CD4-positive, alpha-beta T cell treated with Interleukin-12 subunit alpha and Interleukin-12 subunit beta, for 1 hour (primary cell): ENCODE measurements around the gene METRNL.

ENCODE experiments used
- DNase-seq: peaks from one replicate; pipeline ENCODE4 v3.0.0-alpha.2; 2020

Gene METRNL

DNA sequence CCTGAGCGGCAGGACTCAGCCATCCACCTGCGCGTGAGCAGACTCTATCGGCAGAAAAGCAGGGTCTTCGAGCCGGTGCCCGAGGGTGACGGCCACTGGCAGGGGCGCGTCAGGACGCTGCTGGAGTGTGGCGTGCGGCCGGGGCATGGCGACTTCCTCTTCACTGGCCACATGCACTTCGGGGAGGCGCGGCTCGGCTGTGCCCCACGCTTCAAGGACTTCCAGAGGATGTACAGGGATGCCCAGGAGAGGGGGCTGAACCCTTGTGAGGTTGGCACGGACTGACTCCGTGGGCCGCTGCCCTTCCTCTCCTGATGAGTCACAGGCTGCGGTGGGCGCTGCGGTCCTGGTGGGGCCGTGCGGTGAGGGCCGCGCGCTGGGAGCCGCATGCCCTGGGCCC is 14.9 kb downstream of the METRNL start:
- no peak for DNase-seq

- no peak for DNase-seq
Observed at GRCh38 chr17:83095016-83095415, 15.6 kb downstream of the METRNL start.

GRCh38 chr17:83096401-83097224 is 17.2 kb downstream of the METRNL start:
- no peak for DNase-seq

- DNase-seq, result no peak
Observed at GRCh38 chr17:83097831-83098230, 18.4 kb downstream of the METRNL start.

- DNase-seq, result no peak
Observed at GRCh38 chr17:83098241-83099085, 19.1 kb downstream of the METRNL start.

DNA sequence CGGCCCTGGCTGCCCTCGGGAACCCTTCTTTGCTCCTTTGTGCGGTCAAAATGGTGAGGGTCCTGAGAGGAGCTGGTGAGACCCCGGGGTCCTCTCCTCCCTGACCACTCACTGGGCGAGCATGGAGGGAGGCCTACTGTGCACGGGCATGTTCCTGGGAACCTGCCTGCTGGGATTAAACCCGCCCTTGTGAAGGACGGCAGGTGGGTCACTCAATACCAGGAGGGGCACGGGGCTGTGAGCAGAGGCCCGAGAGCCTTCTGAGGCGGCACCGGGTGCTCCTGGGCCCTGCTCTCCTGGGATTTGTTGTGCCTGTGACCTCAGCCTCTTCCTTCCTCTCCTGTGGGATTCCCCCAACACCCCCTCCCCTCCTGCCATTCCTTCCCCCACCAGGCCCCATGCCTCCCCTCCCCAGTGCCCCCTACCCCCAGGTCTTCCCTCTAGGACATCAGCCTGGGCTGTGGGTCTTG is 19.7 kb downstream of the METRNL start:
- no peak for DNase-seq

DNA sequence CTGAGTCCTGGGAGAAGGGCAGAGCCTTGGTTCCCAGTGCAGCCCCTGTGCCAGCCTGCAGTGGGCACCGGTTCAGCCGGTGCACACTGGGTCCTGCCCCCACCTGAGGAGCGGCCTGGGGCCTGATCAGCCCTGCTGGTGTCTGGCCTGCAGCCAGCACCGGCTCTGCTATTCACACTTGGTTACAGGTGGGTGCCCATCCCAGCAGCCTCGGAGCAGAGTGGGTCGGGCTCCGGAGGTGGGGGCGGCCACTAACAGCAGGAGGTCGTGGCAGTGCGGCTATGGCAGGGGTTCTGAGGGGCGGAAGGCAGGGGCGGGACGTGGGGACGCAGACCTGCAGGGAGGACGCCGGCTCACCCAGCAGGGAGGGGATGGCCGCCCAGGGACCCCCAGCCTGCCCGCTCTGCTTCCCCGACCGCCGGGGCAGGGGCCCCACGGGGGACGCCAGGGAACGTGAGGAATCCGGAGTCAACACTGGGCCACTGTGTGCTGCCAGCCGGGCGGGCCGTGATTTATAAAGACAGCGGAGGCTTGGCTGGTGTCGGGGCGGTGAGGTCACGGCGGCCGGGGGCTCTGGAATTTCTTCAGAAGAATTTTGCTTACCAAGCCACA is 20.3 kb downstream of the METRNL start:
- DNase-seq, result no peak

GRCh38 chr17:83100220-83100852 is 20.9 kb downstream of the METRNL start:
- no peak for DNase-seq

- DNase-seq, result no peak
Observed at GRCh38 chr17:83100853-83101391, 21.5 kb downstream of the METRNL start.

- DNase-seq, result no peak
Observed at GRCh38 chr17:83101805-83102480, 22.5 kb downstream of the METRNL start.

GRCh38 chr17:83103200-83103942 is 24.0 kb downstream of the METRNL start:
- DNase-seq, result peak; percentile 34

GRCh38 chr17:83103943-83104311 is 24.5 kb downstream of the METRNL start:
- DNase-seq, result no peak

GRCh38 chr17:83104577-83105505 is 25.4 kb downstream of the METRNL start:
- DNase-seq, result no peak

- no peak for DNase-seq
Observed at GRCh38 chr17:83105512-83105911, 26.1 kb downstream of the METRNL start.

DNA sequence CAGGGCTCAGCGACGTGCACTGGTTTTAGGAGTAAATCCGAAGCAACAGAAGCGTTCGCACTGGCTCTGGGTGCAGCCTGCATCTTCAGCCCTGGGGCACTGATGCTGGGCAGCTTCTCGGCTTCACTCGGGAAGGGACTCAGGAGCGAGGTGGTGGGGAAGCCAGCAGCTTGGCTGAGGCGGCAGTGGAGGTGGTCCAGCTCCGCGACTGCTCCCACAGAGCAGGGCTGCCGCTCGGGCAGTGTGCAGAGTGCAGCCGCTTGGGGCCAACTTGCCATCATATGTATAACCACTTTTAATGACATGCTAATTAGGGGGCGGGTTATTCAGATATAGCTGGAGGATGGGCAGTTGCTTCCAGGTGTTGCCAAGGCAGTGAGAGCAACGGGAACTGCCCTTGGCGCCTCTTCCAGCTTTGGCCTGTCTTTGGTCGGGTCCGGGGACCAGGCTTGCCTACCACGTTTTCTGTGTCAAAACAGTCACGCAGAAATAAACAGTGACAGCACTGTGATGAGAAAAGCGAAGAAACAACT is 26.7 kb downstream of the METRNL start:
- DNase-seq, result no peak

GRCh38 chr17:83106913-83107655 is 27.7 kb downstream of the METRNL start:
- no peak for DNase-seq

DNA sequence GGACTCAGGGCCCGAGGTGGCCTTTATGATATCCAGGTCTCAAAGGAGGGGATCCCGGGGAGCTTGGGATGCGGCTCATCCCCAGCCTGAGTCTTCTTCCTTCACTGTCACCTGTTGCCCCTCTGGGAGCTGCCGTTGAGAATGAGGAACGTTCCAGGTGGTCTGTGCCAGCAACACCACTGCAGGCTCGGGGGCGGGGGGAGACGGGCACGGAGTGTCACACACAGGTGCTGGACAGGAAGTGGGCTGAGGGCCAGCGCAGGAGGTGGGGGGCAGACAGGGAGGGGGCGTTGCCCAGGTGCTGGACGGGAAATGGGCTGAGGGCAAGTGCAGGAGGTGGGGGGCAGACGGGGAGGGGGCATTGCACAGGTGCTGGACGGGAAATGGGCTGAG is 28.2 kb downstream of the METRNL start:
- no peak for DNase-seq

- DNase-seq, result no peak
Observed at GRCh38 chr17:83108709-83109108, 29.3 kb downstream of the METRNL start.

- DNase-seq, result no peak
Observed at GRCh38 chr17:83109386-83109785, 30.0 kb downstream of the METRNL start.
